Measurements from ENCODE around the gene EWSR1.

Gene EWSR1

DNA sequence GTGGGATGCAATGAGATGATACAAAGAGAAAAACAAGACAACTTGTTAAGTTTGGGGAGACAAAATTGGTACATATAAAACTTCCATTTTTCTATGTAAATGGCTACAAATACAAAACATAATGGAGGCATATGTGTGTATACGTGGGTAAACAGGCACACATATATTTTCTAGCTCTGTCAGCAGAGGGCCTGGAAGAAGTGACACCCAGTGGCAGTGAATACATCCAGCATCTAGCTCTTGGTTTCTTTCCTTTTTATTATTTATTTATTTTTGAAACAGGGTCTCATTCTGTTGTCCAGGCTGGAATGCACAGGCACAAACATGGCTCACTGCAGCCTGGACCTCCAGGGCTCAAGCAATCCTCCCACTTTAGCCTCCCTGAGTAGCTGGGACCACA, 52.5 kb downstream of the EWSR1 start:
- DNase-seq, result no peak

DNA sequence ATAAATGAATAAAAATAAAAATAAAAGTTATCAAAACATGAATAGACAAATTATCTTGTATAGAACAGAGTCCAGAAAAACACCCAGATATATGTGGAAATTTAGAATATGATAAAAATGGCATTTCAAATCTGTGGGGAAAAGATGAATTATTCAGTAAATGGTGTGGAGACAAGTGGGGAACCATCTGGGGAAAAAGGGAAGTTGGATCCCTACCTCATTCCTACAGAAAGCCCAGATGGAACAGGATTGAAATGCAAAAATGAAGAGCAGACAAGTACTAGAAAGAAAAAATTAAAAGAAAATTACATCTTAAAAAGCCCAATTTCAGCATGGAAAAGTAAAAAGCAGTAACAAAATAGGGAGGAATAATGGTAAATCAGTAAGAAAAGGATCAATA, 55.6 kb downstream of the EWSR1 start:
- no peak for DNase-seq

- DNase-seq, result no peak
Measured at GRCh38 chr22:29325356-29325755, 57.3 kb downstream of the EWSR1 start.

GRCh38 chr22:29325785-29326315, 57.8 kb downstream of the EWSR1 start:
- no peak for DNase-seq

- DNase-seq, result no peak
Measured at GRCh38 chr22:29326481-29326880, 58.4 kb downstream of the EWSR1 start.

DNA sequence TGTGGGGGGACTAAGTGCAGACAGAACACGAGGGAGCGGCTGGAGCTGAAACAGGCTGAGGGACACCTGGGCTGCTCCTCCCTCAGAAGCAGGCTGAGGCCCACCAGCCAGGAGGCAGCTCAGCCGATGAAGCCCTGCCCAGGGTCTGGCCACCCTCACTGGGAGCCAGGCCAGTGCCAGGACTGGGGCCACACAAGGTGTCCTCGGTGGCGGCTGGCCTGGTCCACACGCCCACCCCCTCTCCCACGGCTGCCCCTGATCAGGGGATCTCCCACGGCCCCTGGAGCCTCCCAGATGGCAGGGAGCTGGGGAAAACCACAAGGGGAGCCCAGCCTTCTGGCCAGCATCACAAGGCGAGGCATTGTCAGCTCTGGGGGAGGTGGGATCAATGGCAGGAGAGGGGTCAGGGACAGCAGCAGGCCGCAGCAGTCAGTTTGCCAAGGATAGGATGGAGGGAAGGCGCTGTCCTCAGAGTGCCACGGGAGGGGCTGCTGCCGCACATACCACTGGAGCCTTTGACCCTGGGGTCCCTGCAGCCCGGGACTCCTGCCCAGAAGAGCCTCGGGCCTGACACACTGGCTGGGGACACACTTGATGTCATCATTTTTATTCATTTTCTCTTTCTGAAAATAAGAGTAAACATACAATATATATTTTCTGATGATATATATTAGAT, 59.2 kb downstream of the EWSR1 start:
- no peak for DNase-seq

DNA sequence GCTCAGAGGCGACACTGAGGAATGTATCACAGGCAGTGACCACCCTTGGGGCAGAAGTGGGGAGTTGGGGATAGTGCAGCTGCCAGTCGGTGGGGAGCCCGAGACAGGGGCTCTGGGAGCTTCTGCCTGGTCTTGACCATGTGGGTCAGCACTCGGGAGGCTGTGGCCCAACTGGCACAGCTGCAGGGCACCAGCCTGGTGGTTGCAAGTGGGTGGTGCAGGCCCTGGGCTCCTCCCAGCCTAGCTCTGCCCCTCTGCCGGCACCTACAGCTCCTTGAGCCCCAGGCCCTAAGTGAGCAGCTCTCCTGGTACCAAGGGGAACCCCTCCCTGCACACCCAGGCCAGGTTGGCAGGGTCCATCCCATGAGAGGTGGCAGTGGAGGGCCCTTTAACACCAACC, 60.0 kb downstream of the EWSR1 start:
- DNase-seq, result no peak

DNA sequence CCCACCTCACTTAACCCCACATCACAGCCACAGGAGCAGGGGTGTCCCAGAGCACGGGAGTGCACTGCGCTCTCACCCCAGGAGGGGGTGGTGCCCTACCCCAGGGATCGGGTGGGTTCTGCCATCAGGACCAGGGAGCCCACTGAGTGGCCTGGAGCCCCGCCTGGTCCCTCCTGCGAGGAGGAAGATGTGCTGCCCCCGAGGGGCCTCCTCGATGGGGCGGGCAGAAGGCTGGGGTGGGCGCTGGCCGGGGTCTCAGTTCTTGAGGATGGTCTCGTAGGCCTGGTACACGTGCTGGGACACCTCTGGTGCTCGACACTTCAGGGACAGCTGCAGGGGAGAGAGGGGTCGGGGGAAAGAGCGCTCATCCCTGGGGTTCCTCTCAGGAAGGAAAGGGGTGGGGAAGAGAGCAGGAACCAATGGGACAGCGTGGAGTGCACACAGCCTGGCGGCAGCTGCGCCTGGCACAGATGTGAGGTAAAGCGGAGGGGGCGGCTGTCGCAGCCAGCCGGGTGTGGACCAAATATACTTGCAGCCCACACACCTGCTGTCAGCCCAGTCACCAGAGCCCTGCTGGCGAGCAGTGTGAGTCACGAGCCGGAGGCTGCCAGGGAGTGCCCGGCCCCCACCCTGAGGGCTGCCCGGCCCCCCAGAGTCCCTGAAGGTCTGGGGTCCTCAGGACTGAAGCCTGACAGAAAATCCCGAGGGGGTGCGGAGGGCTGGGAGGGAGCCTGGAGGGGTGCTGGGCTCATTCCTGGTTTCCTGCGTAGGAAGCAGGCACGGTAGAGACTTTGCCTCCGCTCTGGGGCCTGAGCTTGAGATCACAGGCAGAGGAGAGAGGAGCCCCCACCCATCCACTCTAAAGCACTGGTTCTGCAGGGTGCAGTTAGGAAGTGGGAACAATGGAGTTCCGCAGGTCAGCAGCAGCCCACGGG, 60.8 kb downstream of the EWSR1 start:
- DNase-seq, result no peak

GRCh38 chr22:29329581-29329980, 61.5 kb downstream of the EWSR1 start:
- DNase-seq, result no peak

GRCh38 chr22:29330291-29330690, 62.2 kb downstream of the EWSR1 start:
- DNase-seq, result no peak

DNA sequence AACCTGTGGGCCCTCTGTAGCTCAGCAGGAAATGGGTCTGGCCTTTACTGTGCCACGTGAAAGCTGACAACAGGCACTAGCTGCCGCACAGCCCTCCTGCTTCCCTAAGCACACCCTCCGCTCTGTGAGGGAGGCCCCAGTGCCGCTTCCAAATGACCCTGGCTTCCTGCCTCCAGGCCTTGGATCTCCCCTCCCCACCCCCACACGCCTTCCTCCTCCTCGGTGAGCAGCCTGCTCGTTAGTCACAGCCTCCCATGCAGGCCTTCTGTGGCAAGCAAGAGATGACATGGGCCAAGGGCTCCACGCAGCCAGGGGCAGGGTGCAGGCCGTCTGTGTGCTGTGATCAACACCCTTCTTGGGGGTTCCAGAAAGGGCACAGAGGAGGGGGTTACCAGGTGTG, 62.7 kb downstream of the EWSR1 start:
- DNase-seq, result no peak

- no peak for DNase-seq
Measured at GRCh38 chr22:29331213-29331612, 63.1 kb downstream of the EWSR1 start.

GRCh38 chr22:29331658-29332300, 63.7 kb downstream of the EWSR1 start:
- no peak for DNase-seq

DNA sequence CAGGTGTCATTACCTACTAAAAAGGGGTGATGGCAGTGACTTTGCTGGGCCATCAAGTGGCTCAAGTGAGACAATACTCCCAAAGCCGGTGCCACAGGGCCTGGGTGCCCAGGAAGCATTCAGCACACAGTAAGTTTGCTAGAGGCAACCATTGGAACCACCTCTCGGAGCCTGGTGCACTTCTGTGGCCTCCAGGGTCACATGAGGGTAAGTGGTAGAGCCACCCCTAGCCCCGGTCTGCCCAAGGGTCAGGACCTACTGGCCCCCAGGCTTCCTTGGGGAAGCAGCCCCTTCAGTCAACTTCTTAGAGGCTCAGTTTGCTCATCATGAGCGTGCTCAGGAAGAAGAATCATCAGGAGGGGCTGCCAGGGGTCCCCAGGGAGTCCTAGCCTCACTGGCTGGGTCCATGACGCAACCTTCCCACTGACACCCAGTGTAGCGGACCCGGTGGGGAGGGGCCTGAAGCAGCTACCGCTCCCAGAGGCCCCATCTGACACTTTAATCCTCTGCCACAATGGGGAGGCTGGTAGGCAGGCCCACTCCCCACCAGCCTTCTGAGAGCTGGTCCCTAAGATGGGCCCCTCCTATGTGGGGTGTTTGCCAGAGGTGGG, 64.9 kb downstream of the EWSR1 start:
- peak; percentile 36 for DNase-seq

- no peak for DNase-seq
Measured at GRCh38 chr22:29334148-29334547, 66.1 kb downstream of the EWSR1 start.

DNA sequence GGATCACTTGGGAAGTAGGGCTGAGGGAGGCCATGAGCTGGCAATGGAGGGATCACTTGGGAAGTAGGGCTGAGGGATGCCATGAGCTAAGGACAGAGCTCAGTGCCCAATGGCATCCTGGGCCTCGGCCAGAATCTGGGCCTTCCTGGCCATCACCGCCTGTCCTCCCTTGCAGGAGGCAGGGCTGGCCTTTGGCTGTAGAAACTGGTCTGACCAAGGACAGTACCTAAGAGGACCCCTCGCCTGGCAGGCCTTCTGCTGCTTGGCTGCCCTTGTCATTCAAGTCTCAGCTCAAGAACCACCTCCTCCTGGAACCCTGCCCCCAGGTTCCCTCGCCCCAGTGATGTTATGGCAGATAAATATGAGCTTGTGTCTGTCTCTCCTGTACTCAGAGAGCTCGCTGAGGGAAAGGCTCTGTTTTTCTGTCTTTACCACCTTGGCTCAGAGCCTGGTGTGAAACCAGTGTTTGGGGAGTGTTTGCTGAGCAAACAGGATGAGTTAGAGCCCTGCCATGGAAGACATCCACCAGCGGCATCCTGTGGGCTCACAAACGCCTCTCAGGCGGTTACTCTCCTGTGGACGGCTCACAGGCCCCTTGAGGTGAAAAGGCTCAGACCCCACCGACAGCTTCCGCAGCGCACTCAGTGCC, 66.8 kb downstream of the EWSR1 start:
- DNase-seq, result no peak

DNA sequence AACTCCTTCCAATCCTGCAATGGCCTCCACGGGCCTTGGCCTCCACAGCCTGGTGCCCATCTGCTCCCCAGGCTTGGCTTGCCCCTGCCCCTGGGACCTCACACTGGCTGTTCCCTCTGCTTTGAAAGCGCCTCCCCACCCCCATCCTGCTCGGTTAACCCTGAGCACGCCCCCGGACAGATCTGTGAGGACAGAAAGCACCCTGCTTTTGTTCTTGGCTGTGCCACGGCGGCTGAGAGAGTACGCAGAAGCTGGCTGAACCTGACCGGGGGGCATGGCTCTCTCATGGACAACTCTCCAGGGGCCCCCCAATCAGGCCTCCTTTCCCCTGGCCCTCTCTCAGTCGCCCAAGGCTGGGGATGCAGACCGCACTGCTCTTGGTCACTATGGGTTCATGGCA, 67.6 kb downstream of the EWSR1 start:
- DNase-seq, result no peak

DNA sequence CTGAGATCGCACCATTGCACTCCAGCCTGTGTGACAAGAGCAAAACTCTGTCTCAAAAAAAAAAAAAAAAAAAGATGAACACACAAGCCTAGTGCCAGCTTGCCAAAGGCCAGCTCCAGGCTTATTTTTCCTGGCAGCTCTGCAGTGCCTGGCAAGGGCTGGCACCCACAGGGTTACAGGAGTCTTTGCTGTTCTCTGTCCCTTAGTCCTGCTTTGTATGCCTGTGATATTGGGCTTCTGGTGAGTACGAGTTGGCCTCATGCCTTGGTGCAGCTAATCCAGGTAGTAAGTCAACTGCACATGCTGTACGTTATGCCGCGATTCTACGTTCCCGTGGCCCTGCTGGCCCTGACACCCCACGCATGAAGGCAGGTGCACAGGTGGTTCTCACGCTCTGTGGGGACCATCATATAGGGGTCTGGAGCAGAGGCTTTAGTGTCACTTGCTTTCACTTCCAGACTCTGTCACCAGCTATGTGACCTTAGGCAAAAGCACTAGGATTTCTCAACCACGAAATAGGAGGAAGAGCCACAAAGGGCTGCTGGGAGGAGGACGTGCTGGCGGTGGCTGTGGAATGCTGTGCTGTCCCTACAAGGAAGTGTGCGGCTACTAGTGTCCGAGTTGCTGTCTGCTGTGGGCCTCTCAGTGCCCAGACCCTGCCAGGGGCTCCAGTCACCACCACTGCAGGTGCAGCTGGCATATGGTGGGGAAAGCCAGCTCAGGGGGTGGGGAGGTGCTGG, 68.9 kb downstream of the EWSR1 start:
- DNase-seq, result no peak

DNA sequence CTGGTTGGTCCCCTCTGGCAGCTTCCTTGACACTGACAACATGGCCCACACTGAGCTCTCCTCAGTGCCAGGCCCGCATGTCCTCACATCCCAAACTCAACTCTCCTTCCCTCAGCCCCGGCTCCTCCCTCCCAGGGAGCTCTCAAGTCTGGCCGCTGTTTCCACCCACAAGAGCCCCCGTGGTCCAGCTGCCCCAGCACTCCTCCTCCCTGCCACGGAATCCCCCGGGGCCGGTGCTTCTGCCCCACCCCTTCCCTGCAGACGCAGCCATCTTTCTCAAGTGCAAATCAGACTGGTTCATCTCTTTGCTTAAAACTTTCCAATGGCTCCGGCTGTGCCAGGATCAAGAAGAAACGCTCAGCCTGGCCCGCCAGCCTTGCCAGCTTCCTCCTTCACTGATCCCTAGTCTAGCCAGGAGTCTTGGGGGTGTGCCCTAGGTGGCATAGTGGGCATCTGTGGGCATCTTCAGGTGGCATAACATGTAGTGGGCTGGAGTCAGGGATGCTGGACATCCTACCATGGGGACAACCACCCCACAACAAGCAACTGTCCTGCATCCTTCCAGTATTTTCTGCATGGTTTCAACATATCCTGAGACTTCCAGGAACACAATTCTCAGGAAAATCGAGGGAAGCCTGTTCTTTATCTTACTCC, 69.7 kb downstream of the EWSR1 start:
- DNase-seq, result no peak

DNA sequence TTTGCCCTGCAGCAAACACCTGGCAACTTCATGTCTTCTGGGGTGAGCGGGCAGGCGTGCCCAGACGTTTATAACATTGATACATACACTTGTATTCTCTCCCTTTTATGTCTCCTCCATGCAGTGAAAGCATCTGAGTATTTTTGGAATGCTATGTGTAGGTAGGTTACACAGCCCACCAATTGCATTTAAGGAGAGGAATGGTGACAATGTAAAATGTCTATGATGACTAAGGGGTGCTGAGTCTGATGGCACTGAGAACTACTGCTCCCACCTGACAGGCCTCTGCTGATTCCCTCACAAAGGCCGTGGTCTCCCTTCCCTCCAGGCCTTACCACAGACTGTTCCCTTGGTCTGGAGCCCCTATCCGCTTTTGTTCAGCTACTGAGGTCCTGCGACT, 70.3 kb downstream of the EWSR1 start:
- no peak for DNase-seq

All from MV-4-11 (cell line).